H1 (cell line): ENCODE data around the gene METTL9.

Source experiments
- POLR2A ChIP-seq, 2 experiments: IDR thresholded peaks; 1 replicate in 1 of 2; 2 replicates in 1 of 2; pipeline ENCODE4 v1.6.1; 2011; ENCODE audit warnings: low read depth in 2 of 2, low read length in 2 of 2, mild to moderate bottlenecking in 2 of 2; ENCODE audit errors: control extremely low read depth in 1 of 2
- RNF2 ChIP-seq: fragments of 200-900, 300-1000 bp; sonication (generic); IDR thresholded peaks from 2 replicates; pipeline ENCODE4 v1.7.1; 2016; ENCODE audit warnings: borderline replicate concordance, low read depth, mild to moderate bottlenecking, antibody characterized with exemption, low read length; ENCODE audit not compliant: poor library complexity, severe bottlenecking; ENCODE audit errors: missing control alignments
- SP2 ChIP-seq: IDR thresholded peaks from 2 replicates; pipeline ENCODE4 v1.6.1; 2012; ENCODE audit warnings: mild to moderate bottlenecking, low read length, inconsistent platforms
- TF ChIP-seq, protein P1 (sequence below), 3 experiments: IDR thresholded peaks; 1 replicate in 2 of 3; 2 replicates in 1 of 3; pipeline versions ENCODE4 v1.5.1 to v1.6.1; 2011; ENCODE audit warnings: low read length in 3 of 3, mild to moderate bottlenecking in 3 of 3, inconsistent platforms in 2 of 3, low read depth in 1 of 3, moderate library complexity in 1 of 3; ENCODE audit not compliant: insufficient read depth in 1 of 3; ENCODE audit errors: control extremely low read depth in 1 of 3
- TF ChIP-seq, protein P2 (sequence below): IDR thresholded peaks from 2 replicates; pipeline ENCODE4 v1.6.1; 2011; ENCODE audit warnings: low read length, improper control_type of control experiment
- TF ChIP-seq, protein P3 (sequence below): fragments of 300-600 bp; sonication (generic); IDR thresholded peaks from 2 replicates; pipeline ENCODE4 v1.7.1; 2012; ENCODE audit warnings: low read length, moderate library complexity, mild to moderate bottlenecking, inconsistent platforms; ENCODE audit not compliant: insufficient replicate concordance

DNA sequence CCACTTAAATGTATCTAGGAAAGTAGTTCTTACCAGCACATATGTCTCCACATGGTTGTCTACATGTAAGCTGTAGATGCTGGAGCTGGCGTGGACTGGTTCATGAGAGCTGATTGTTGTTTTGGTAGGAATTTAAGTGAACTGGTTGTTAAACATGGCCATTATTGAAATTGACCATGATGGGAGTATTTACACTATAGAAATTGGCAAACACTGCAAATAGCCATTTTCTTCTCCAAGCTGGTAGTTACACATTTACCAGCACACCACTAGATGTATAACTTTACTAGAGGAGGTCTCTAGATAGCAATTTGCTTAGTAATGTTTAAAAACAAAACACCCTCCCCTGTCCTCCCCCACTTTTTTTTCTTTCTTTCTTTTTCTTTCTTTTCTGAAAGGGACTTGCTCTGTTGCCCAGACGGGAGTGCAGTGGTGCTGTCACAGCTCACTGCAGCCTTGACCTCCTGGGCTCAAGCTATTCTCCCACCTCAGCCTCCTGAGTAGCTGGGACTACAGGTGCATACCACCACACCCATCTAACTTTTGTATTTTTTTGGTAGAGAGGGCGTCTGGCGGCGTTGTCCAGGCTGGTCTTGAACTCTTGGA, 28.8 kb downstream of the METTL9 start:
- TF ChIP-seq, protein P1, sequence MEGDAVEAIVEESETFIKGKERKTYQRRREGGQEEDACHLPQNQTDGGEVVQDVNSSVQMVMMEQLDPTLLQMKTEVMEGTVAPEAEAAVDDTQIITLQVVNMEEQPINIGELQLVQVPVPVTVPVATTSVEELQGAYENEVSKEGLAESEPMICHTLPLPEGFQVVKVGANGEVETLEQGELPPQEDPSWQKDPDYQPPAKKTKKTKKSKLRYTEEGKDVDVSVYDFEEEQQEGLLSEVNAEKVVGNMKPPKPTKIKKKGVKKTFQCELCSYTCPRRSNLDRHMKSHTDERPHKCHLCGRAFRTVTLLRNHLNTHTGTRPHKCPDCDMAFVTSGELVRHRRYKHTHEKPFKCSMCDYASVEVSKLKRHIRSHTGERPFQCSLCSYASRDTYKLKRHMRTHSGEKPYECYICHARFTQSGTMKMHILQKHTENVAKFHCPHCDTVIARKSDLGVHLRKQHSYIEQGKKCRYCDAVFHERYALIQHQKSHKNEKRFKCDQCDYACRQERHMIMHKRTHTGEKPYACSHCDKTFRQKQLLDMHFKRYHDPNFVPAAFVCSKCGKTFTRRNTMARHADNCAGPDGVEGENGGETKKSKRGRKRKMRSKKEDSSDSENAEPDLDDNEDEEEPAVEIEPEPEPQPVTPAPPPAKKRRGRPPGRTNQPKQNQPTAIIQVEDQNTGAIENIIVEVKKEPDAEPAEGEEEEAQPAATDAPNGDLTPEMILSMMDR (IDR thresholded peaks at IDR 0.05; ENCODE audit: control extremely low read depth in 1 of 3, insufficient read depth in 1 of 3, low read depth in 1 of 3, low read length in 3 of 3): no peak
- TF ChIP-seq POLR2A (IDR thresholded peaks at IDR 0.05; ENCODE audit: control extremely low read depth in 1 of 2, low read depth in 2 of 2, low read length in 2 of 2) (no peak), RNF2 (no peak), SP2 (no peak)
- TF ChIP-seq, protein P2, sequence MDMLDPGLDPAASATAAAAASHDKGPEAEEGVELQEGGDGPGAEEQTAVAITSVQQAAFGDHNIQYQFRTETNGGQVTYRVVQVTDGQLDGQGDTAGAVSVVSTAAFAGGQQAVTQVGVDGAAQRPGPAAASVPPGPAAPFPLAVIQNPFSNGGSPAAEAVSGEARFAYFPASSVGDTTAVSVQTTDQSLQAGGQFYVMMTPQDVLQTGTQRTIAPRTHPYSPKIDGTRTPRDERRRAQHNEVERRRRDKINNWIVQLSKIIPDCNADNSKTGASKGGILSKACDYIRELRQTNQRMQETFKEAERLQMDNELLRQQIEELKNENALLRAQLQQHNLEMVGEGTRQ: no peak
- TF ChIP-seq, protein P3, sequence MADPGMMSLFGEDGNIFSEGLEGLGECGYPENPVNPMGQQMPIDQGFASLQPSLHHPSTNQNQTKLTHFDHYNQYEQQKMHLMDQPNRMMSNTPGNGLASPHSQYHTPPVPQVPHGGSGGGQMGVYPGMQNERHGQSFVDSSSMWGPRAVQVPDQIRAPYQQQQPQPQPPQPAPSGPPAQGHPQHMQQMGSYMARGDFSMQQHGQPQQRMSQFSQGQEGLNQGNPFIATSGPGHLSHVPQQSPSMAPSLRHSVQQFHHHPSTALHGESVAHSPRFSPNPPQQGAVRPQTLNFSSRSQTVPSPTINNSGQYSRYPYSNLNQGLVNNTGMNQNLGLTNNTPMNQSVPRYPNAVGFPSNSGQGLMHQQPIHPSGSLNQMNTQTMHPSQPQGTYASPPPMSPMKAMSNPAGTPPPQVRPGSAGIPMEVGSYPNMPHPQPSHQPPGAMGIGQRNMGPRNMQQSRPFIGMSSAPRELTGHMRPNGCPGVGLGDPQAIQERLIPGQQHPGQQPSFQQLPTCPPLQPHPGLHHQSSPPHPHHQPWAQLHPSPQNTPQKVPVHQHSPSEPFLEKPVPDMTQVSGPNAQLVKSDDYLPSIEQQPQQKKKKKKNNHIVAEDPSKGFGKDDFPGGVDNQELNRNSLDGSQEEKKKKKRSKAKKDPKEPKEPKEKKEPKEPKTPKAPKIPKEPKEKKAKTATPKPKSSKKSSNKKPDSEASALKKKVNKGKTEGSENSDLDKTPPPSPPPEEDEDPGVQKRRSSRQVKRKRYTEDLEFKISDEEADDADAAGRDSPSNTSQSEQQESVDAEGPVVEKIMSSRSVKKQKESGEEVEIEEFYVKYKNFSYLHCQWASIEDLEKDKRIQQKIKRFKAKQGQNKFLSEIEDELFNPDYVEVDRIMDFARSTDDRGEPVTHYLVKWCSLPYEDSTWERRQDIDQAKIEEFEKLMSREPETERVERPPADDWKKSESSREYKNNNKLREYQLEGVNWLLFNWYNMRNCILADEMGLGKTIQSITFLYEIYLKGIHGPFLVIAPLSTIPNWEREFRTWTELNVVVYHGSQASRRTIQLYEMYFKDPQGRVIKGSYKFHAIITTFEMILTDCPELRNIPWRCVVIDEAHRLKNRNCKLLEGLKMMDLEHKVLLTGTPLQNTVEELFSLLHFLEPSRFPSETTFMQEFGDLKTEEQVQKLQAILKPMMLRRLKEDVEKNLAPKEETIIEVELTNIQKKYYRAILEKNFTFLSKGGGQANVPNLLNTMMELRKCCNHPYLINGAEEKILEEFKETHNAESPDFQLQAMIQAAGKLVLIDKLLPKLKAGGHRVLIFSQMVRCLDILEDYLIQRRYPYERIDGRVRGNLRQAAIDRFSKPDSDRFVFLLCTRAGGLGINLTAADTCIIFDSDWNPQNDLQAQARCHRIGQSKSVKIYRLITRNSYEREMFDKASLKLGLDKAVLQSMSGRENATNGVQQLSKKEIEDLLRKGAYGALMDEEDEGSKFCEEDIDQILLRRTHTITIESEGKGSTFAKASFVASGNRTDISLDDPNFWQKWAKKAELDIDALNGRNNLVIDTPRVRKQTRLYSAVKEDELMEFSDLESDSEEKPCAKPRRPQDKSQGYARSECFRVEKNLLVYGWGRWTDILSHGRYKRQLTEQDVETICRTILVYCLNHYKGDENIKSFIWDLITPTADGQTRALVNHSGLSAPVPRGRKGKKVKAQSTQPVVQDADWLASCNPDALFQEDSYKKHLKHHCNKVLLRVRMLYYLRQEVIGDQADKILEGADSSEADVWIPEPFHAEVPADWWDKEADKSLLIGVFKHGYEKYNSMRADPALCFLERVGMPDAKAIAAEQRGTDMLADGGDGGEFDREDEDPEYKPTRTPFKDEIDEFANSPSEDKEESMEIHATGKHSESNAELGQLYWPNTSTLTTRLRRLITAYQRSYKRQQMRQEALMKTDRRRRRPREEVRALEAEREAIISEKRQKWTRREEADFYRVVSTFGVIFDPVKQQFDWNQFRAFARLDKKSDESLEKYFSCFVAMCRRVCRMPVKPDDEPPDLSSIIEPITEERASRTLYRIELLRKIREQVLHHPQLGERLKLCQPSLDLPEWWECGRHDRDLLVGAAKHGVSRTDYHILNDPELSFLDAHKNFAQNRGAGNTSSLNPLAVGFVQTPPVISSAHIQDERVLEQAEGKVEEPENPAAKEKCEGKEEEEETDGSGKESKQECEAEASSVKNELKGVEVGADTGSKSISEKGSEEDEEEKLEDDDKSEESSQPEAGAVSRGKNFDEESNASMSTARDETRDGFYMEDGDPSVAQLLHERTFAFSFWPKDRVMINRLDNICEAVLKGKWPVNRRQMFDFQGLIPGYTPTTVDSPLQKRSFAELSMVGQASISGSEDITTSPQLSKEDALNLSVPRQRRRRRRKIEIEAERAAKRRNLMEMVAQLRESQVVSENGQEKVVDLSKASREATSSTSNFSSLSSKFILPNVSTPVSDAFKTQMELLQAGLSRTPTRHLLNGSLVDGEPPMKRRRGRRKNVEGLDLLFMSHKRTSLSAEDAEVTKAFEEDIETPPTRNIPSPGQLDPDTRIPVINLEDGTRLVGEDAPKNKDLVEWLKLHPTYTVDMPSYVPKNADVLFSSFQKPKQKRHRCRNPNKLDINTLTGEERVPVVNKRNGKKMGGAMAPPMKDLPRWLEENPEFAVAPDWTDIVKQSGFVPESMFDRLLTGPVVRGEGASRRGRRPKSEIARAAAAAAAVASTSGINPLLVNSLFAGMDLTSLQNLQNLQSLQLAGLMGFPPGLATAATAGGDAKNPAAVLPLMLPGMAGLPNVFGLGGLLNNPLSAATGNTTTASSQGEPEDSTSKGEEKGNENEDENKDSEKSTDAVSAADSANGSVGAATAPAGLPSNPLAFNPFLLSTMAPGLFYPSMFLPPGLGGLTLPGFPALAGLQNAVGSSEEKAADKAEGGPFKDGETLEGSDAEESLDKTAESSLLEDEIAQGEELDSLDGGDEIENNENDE: no peak
